ENCODE measurements around the gene MET. TPM values are rescaled to one million over a fixed set of nuclear protein-coding genes. Genes with fewer than 3 reads are reported as not detected.
"Not testable (repeated sequence)": the region's sequence is repeated elsewhere in the genome, so short reads cannot be mapped to it uniquely, and the experiment has no call there.

Gene MET
- total RNA-seq, 1 donor from 2014 or later, result 23.3 TPM

- DNase-seq, result no peak
Measured at GRCh38 chr7:116754186-116754585, 82.2 kb downstream of the MET start.

GRCh38 chr7:116757283-116757682 lies 85.3 kb downstream of the MET start:
- DNase-seq, result no peak

- not testable (repeated sequence) for DNase-seq
Measured at GRCh38 chr7:116759642-116760041, 87.6 kb downstream of the MET start.

- peak; percentile 44 for DNase-seq
Measured at GRCh38 chr7:116762971-116763370, 91.0 kb downstream of the MET start.

GRCh38 chr7:116763647-116764046 lies 91.7 kb downstream of the MET start:
- DNase-seq, result no peak

- DNase-seq, result no peak
Measured at GRCh38 chr7:116766881-116767280, 94.9 kb downstream of the MET start.

GRCh38 chr7:116769546-116769945 lies 97.5 kb downstream of the MET start:
- DNase-seq, result no peak

GRCh38 chr7:116770941-116771340 lies 98.9 kb downstream of the MET start:
- DNase-seq, result no peak

- no peak for DNase-seq
Measured at GRCh38 chr7:116771640-116772039, 99.6 kb downstream of the MET start.

- DNase-seq, result no peak
Measured at GRCh38 chr7:116772423-116772863, 100.4 kb downstream of the MET start.

- DNase-seq, result no peak
Measured at GRCh38 chr7:116772926-116773749, 101.1 kb downstream of the MET start.

- DNase-seq, result no peak
Measured at GRCh38 chr7:116776046-116776445, 104.0 kb downstream of the MET start.

- peak; percentile 21 for DNase-seq
Measured at GRCh38 chr7:116776610-116777289, 104.8 kb downstream of the MET start.

GRCh38 chr7:116777651-116778281 lies 105.8 kb downstream of the MET start:
- DNase-seq, result no peak

GRCh38 chr7:116779216-116779615 lies 107.2 kb downstream of the MET start:
- no peak for DNase-seq

- DNase-seq, result no peak
Measured at GRCh38 chr7:116779931-116780330, 107.9 kb downstream of the MET start.

- no peak for DNase-seq
Measured at GRCh38 chr7:116780521-116780920, 108.5 kb downstream of the MET start.

- DNase-seq, result peak; percentile 55
Measured at GRCh38 chr7:116780966-116781365, 109.0 kb downstream of the MET start.

- DNase-seq, result no peak
Measured at GRCh38 chr7:116781584-116781983, 109.6 kb downstream of the MET start.

GRCh38 chr7:116782177-116782711 lies 110.2 kb downstream of the MET start:
- peak; percentile 92 for DNase-seq

GRCh38 chr7:116783666-116784318 lies 111.8 kb downstream of the MET start:
- no peak for DNase-seq

- DNase-seq, result no peak
Measured at GRCh38 chr7:116784647-116785046, 112.7 kb downstream of the MET start.

Data from tongue (tissue), 2 donors.